Measurements from ENCODE around the gene EEF1A1.

Gene EEF1A1

GRCh38 chr6:73504160-73504559 is 16.7 kb downstream of the EEF1A1 start:
- no peak for DNase-seq

GRCh38 chr6:73503027-73503772 is 17.6 kb downstream of the EEF1A1 start:
- no peak for DNase-seq

GRCh38 chr6:73497915-73498314 is 22.9 kb downstream of the EEF1A1 start:
- DNase-seq = no peak

- DNase-seq = no peak
Measured at GRCh38 chr6:73491377-73491776, 29.5 kb downstream of the EEF1A1 start.

GRCh38 chr6:73487473-73487872 is 33.4 kb downstream of the EEF1A1 start:
- no peak for DNase-seq

- no peak for DNase-seq
Measured at GRCh38 chr6:73484438-73484837, 36.4 kb downstream of the EEF1A1 start.

GRCh38 chr6:73481969-73482368 is 38.9 kb downstream of the EEF1A1 start:
- DNase-seq = no peak

- no peak for DNase-seq
Measured at GRCh38 chr6:73477407-73477806, 43.4 kb downstream of the EEF1A1 start.

GRCh38 chr6:73476723-73477122 is 44.1 kb downstream of the EEF1A1 start:
- DNase-seq = no peak

GRCh38 chr6:73471686-73472290 is 49.0 kb downstream of the EEF1A1 start:
- DNase-seq = no peak

Measured in islet precursor cell (in vitro differentiated cells).